HG02943 (cell line): ENCODE data around the gene P4HA2.

Experiments used
- ATAC-seq: cut with Tn5 transposase; IDR thresholded peaks from one replicate; pipeline ENCODE4 v1.9.1; 2021; ENCODE audit warnings: mild to moderate bottlenecking, low read depth, moderate library complexity; ENCODE audit not compliant: unreplicated experiment

The P4HA2 gene

DNA sequence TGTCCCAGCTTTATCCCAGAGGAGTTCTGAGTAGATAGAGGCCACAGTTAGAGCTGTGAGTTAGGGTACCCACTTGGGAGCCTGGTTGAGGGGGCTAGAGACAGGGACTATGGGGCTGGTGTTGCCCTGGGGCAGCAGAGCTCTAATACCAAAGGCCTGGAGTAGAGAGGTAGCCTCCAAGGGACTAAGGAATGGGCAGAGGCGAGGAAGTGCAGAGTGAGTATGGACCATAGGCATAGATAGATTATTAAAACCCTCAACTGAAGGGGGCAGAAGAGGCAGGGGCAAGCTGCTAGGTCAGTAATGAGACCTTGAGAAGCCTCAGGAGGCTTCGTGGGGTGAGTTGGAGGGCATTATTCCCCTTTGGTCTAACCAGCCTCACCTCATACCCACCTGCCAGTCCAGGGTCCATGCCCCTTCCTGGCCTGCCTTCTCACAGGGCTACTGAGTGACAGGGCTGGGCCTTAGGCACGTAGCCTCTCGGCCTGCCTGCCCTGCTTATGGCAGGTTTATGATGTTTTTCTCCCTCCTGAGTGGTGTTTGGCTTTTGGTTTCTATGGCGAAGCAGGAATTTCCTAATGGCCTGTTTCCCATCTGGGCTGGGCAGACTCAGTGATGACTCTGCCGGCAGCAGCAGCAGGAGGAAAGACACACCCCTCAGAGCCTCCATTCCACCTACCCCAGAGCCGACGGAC lies 37.8 kb upstream of the P4HA2 start:
- no peak for ATAC-seq

DNA sequence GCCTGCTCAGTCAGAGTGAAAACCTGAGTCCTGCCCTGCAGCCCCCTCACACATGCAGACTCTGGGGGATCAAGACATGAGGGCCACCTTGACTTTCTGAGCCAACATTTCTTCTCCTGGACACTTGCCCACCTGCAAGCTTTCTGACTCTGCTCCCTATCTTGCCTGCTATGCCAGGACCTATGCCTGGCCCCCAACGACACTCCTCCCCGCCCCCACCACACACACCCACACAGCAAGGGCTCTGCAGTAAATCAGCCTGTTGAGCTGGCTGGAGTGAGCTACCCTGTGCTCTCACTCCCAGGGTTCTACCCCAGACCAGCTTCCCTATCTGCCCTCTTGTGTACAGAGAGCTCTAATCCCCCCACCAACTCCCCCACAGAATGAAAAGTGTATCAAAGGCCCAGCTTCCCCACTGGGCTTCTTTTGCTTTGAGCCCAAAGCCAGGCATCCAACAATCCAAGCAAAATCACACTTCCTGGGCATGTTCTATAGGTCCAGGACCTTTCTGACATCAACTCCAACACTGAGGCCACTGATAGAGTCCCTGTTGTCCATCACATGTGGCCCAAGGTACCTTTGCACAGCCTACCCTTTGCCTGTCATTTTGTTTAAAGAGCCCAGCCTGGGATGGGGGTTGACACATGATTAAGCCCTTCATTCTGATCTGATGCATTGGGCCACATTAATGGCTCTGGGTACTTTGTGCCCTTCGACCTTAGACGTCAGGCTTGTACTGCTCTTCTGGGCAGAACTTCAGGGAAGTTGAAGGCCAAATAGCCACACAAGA lies 37.1 kb upstream of the P4HA2 start:
- no peak for ATAC-seq

DNA sequence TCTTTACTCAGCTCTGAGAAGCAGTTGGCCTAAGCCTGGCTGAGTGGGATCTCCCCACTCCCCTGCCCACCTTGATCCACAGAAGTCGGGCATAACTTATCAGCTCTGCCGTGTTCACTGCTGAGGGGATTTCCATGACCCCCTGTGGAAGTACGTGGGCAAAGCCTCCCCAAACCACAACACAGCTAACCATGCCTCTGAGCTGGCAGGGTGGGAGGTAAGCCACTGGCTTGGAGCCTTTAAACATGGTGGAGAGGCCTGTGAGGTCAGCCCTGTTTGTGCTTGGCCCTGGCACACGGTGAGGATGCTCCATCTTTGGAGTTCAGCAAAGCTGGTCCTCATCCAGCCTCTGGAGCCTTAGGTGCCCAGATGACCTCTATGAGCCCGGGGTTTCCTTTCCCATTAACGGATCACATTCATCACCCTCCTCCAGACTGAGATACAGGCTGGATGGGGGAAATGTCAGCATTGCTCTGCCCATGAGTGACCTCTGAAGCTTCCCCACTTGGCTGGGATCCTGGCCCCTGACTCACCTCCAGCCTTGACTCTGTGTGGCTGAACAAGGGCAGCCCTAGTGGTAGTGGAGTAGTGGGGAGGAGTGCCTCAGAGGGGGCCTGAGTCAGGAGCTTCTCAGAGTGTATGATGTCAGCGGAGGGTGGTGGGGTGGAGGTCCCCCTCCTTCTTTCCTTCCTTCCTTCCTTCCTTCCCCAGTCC lies 36.1 kb upstream of the P4HA2 start:
- no peak for ATAC-seq

DNA sequence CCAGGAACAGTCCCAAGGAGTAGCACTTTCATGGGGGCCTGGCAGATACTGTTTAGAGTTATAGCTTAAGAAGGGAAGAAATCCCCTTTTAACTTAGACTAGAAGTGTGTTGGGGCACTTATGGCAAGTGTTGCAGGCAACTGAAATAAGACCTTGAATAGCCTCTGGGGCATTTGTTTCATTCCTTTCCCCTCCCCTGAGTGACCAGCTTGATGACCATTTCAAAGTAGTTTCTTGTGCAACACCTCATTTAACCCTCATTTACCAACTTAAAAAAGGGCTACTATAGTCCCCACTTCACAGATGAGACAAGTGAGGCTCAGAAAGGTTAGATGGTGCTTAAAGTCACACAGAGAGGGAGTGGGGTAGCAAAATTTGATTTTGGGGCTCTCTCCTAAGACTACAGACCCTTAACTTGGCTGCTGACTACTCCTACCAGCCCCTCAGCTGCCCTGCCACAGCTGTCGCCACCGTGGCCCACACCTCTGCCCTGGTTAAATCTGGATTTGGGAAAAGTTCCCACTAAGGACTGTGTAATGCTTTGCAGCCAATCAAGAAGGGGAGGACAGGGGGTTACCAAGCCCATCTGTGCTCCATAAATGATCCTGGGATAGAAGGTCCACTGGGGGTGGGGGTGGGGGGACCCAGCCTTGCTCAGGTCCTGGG lies 35.4 kb upstream of the P4HA2 start:
- ATAC-seq = no peak

DNA sequence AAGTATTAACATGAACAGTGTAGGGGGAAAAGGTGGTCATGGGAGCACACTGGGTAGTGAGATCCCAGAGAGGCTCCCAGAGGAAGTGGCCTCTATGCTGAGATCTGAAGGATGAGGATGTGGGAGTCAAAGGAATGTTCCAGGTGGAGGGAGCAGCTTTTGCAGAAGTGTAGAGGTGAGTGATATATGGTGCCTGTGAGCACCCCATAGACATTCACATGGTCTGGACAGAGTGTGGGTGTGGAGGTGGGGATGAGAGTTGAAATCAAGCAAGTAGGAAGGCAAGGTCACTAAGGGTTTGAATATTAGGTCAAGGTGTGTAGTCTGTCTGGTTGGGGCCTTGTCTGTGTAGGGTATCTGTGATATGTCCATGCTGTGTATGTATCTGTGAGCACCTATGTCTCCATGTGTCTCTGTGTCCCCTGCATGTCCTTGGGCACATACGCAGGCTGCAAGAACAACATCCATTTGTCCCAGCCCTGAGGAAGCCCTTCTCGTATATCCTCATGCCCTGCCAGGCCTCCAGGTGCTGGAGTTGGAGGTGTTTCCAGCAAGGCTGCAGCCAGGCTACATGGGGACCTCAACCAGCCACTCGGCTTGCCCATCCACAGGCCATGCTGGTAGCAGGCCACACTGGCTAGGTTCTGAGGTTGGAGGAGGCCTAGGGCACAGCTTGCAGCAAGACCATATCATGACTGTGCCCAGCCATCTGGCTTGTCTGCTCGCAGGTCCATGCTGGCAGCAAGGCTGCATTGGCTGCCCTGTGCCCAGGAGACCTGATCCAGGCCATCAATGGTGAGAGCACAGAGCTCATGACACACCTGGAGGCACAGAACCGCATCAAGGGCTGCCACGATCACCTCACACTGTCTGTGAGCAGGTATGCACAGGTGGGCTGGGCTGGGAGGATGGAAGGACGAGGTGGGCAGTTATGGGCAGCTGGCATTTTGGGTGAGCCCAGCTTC lies 34.5 kb upstream of the P4HA2 start:
- ATAC-seq = no peak

DNA sequence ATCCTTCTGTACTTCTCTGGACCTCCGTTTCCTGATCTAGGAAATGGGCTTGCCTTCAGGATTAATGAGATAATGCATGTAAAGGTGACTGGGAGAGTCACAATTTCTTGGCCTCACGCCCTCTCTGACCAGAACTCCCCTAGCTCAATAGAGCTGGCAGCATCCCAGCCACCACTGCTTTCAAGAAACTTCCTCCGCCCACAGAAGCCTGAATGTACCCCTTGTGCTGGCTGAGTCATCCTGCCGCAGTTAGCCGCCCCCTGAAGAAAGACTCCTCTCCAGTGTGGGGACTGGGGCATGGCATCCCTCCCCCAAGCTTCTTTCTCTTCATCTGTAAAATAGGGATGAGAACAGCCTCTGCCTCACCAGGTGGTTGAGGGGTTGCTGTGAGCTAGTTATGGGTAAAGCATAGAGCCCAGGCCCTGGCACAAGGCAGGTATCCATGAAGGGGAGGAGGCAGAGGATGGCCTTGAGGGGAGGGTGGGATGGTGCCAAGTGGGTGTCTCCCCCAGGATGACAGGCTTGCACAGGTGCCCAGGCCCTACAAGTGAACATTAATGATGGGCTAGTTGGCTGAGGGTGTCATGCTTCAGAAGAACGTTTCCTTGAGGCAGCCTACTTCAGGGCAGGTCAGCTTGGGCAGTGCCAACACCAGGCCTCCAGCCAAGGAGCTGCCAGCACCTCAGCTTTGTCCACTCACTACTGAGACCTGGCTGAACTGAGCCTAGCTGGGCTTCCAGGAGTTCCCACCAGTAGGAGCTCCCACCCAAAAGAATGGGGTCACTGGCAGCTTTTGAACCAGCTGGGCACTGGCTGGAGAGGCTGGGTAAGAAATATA lies 33.3 kb upstream of the P4HA2 start:
- no peak for ATAC-seq

- no peak for ATAC-seq
Measured at GRCh38 chr5:132260051-132260450, 32.4 kb upstream of the P4HA2 start.

DNA sequence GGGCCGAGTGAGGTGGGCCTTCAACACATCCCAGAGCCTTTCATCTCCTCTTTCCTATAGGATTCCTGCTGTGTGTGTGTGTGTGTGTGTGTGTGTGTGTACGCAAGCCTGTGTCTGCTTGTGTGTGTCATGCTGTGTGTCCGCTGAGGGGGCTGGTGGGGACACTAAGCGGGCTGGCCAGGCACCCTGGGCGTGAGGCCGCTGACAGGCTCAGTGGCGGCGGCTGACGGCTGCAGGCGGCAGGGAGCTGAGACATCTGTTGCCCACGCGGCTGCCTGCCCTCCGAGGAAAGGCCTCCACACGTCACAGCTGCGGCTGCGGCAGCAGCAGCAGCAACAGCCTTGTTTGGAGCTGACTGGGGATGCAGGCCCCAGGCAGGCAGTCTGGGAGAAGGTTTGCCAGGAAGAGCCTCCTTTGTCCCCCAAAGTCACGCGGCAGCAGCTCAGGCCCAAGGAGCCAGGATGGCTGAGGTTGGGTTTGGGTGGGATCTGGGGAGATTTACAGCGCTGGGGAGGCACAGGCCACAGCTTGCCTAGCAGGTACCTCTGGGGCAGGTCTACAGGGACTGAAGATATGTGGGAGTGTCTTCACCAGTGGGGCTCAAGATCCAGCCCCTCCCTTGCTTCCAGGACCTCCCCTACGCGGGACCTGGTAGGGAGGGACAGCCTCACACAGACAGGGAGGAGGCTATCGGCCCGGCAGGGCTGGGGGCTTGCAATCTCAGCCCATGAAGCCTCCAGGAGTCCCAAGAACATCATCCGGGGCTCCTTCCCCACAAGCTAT lies 31.6 kb upstream of the P4HA2 start:
- no peak for ATAC-seq

GRCh38 chr5:132258102-132259068 lies 30.7 kb upstream of the P4HA2 start:
- ATAC-seq = no peak

GRCh38 chr5:132257131-132258101 lies 29.8 kb upstream of the P4HA2 start, which contains the start of gene PDLIM4:
PDLIM4 (plus strand) TSS chr5:132257696; CDS start chr5:132257735, 39 bp downstream.
- no peak for ATAC-seq

DNA sequence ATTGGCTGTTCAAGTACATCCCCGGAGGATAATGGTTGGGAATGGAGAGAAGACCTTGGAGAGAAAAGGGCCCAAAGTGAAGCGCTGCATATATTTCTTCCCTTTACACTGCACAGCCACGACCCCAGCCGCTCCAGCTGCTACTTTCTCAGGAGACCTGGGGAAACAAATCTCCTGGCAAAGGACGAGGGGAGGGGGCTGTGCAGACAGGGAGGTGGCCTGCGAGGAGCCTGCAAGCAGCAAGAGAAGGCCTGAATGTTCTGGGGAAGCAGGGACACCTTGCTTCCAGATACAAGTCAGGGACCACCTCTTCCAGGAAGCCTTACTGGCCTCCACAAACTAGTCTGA lies 29.1 kb upstream of the P4HA2 start:
- no peak for ATAC-seq

- ATAC-seq = no peak
Measured at GRCh38 chr5:132256086-132256782, 28.6 kb upstream of the P4HA2 start.

DNA sequence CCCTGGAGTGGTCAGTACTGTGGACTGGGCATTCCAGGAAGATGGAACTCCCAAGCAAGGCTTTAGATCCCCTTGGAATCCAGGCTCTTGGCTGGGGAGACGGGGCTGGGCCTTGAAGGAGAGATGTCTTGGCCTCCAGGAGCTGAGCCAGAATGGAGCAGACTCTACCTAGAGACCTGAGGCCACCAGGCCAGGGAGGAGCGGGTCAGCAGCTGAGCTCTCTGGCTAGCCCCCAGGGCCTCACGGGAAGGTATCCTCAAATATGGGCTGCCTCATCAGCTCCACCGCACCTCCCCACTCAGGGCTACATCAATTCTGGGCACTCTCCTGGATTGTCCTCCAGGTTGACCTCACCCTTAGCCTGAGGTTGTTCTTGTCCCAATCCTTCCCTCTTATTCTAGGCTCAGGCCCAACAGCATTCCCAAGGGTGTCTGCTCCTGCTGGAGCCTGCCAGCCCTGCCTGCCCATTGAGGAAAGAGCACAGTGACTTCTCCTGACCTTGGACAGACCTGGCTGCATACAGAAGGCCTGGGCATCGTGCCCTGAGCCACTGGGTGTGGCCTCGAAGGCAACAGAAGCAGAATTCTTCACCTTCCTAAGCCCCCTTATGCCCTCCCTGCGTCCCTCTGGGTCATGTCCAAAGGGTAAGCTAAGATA lies 26.8 kb upstream of the P4HA2 start:
- ATAC-seq = no peak

DNA sequence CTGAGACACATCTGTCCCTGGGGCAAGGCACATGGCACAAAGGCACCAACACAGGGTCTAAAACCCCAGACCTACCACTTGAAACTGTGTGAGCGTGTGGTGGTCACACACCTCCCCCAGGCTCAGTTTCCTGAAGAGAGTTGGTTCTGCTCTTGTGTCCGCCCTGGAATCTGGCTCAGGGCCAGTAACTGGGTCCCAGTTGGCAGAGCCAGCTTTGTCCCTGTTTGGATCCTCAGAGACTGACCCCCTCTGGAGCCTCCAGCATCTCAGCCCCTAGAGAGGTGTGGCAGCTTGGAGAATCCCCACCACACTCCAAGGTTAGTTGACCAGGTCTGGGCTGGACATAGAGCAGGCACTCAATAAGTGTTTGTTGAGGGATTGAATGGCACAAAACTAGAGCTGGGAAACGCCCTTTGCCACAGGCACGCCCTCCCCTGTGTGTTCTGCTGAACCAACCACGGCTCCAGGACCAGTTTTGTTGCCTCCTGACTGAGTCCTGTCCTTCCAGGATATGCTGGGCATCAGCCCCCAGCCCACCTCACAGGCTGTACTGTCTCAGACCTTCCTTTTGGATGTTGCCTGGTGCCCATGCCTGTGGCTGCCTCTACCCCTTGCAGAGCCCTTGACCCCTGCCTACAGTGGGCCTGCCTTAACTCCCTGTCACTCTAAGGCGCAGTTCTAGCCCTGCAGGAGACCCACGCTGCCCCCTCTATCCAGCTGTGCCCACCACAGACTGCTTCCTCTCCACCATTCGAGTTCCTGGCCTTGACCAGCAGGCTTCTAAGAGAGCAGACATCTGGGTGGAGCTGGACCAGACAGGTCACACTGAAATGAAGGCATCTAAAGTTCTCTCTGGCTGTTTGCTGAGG lies 26.0 kb upstream of the P4HA2 start:
- ATAC-seq = no peak
